IMR-90 (cell line): ENCODE data around the gene ILK. TPM values are rescaled to one million over a fixed set of nuclear protein-coding genes. Genes with fewer than 3 reads are reported as not detected.
A peak's percentile ranks its signal among the peaks of the same experiment; 100 is the strongest.

Experiments
- ATAC-seq: fragments of 200-7000 bp; cut with Tn5 transposase; 2 replicates; pipeline ENCODE4 v1.9.1; 2020; ENCODE audit warnings: low read depth, mild to moderate bottlenecking, moderate library complexity
- BruUV-seq: library from RNA; stranded (reverse); fragments of 400-500 nt; replicated peaks from 2 replicates; lab custom pipeline; 2021; lab: Mats Ljungman, UMichigan
- CTCF ChIA-PET: fragments of 300-600 bp; formaldehyde crosslinking; extraction: SDS; loops from one replicate; lab custom pipeline; 2021; ENCODE audit warnings: antibody characterized with exemption; lab: Yijun Ruan, JAX
- POLR2A ChIA-PET: fragments of 300-600 bp; sonication (Branson Sonifier 250); formaldehyde crosslinking; loops from one replicate; lab custom pipeline; 2022; ENCODE audit warnings: antibody characterized with exemption; ENCODE audit not compliant: unreplicated experiment; lab: Charles Lee
- DNase-seq: peaks from one replicate; pipeline ENCODE4 v3.0.0; 2013
- H2AFZ ChIP-seq: replicated peaks from 2 replicates; pipeline ENCODE3; 2013; ENCODE audit warnings: low read length, mild to moderate bottlenecking; ENCODE audit not compliant: poor library complexity
- H2AK5ac ChIP-seq: 2 replicates; pipeline ENCODE4 v1.6.1; 2013; ENCODE audit warnings: low read depth, low read length, inconsistent platforms
- H2AK9ac ChIP-seq: replicated peaks from 2 replicates; pipeline ENCODE3; 2013; ENCODE audit warnings: mild to moderate bottlenecking, low read depth, low read length, moderate library complexity; ENCODE audit not compliant: poor library complexity
- H2BK120ac ChIP-seq: 2 replicates; pipeline ENCODE4 v1.6.1; 2013; ENCODE audit warnings: low read depth, low read length, inconsistent platforms
- H2BK15ac ChIP-seq: 3 replicates; pipeline ENCODE4 v1.6.1; 2013; ENCODE audit warnings: low read depth, low read length, inconsistent platforms
- H2BK20ac ChIP-seq: 2 replicates; pipeline ENCODE4 v1.6.1; 2013; ENCODE audit warnings: low read depth, mild to moderate bottlenecking, inconsistent platforms, low read length, moderate library complexity
- H2BK5ac ChIP-seq: 2 replicates; pipeline ENCODE4 v1.6.1; 2013; ENCODE audit warnings: mild to moderate bottlenecking, low read depth, low read length, inconsistent platforms; ENCODE audit not compliant: poor library complexity, severe bottlenecking
- H3K14ac ChIP-seq: replicated peaks from 2 replicates; pipeline ENCODE4 v1.6.1; 2013; ENCODE audit warnings: low read depth, low read length, inconsistent platforms
- H3K18ac ChIP-seq: 2 replicates; pipeline ENCODE4 v1.6.1; 2013; ENCODE audit warnings: low read depth, low read length, control low read depth
- H3K23ac ChIP-seq: 2 replicates; pipeline ENCODE4 v1.6.1; 2013; ENCODE audit warnings: low read depth, low read length, inconsistent platforms
- H3K27ac ChIP-seq: 2 replicates; pipeline ENCODE4 v1.5.1; 2013; ENCODE audit warnings: mild to moderate bottlenecking, control low read depth, low read length; ENCODE audit not compliant: insufficient read depth
- H3K27me3 ChIP-seq: 2 replicates; pipeline ENCODE4 v1.6.1; 2013; ENCODE audit warnings: low read length; ENCODE audit not compliant: control insufficient read depth, insufficient read depth
- H3K36me3 ChIP-seq: 2 replicates; pipeline ENCODE4 v1.6.1; 2013; ENCODE audit warnings: low read length, mixed read lengths; ENCODE audit not compliant: control insufficient read depth, insufficient read depth
- H3K4ac ChIP-seq: 2 replicates; pipeline ENCODE4 v1.6.1; 2013; ENCODE audit warnings: low read depth, low read length, inconsistent platforms
- H3K4me1 ChIP-seq: 2 replicates; pipeline ENCODE4 v1.6.1; 2013; ENCODE audit warnings: low read length, mixed read lengths; ENCODE audit not compliant: control insufficient read depth, insufficient read depth
- H3K4me2 ChIP-seq: 2 replicates; pipeline ENCODE4 v1.6.1; 2013; ENCODE audit warnings: low read depth, mild to moderate bottlenecking, control low read depth, low read length, moderate library complexity
- H3K4me3 ChIP-seq: 2 replicates; pipeline ENCODE4 v1.5.1; 2013; ENCODE audit warnings: low read depth, mild to moderate bottlenecking, control low read depth, low read length, moderate library complexity; ENCODE audit not compliant: insufficient read depth
- H3K56ac ChIP-seq: 2 replicates; pipeline ENCODE4 v1.6.1; 2013; ENCODE audit warnings: low read length, inconsistent platforms; ENCODE audit not compliant: insufficient read depth; ENCODE audit errors: extremely low read depth
- H3K79me1 ChIP-seq, 2 experiments: 2 replicates each; pipeline ENCODE4 v1.6.1; 2013; ENCODE audit warnings: low read length in 2 of 2, inconsistent platforms in 1 of 2, low read depth in 1 of 2
- H3K9ac ChIP-seq: 2 replicates; pipeline ENCODE4 v1.6.1; 2013; ENCODE audit warnings: low read depth, low read length, control low read depth
- H3K9me1 ChIP-seq: 2 replicates; pipeline ENCODE4 v1.6.1; 2013; ENCODE audit warnings: low read length, inconsistent platforms; ENCODE audit not compliant: insufficient read depth
- H3K9me3 ChIP-seq: 2 replicates; pipeline ENCODE4 v1.6.1; 2013; ENCODE audit warnings: low read length; ENCODE audit not compliant: control insufficient read depth, insufficient read depth
- H4K20me1 ChIP-seq: 2 replicates; pipeline ENCODE4 v1.6.1; 2013; ENCODE audit warnings: low read length, inconsistent platforms; ENCODE audit not compliant: insufficient read depth
- H4K5ac ChIP-seq: 2 replicates; pipeline ENCODE4 v1.6.1; 2013; ENCODE audit warnings: mild to moderate bottlenecking, low read depth, low read length, control low read depth
- H4K8ac ChIP-seq, 2 experiments: 2 replicates each; pipeline ENCODE4 v1.6.1; 2013; ENCODE audit warnings: low read depth in 2 of 2, low read length in 2 of 2, control low read depth in 1 of 2, inconsistent platforms in 1 of 2
- H4K91ac ChIP-seq: 2 replicates; pipeline ENCODE4 v1.6.1; 2013; ENCODE audit warnings: low read depth, low read length, inconsistent platforms; ENCODE audit not compliant: insufficient read depth
- BHLHE40 ChIP-seq: fragments of 150-350 bp; IDR thresholded peaks from 2 replicates; pipeline ENCODE4 v1.6.1; 2016; ENCODE audit warnings: mild to moderate bottlenecking, low read depth, low read length
- CEBPB ChIP-seq: IDR thresholded peaks from 2 replicates; pipeline ENCODE4 v1.6.1; 2012; ENCODE audit warnings: low read depth, low read length, improper control_type of control experiment
- CHD1 ChIP-seq: IDR thresholded peaks from 2 replicates; pipeline ENCODE4 v1.6.1; 2012; ENCODE audit warnings: low read depth, low read length, improper control_type of control experiment
- ELK1 ChIP-seq: fragments of 150-350 bp; IDR thresholded peaks from 2 replicates; pipeline ENCODE4 v1.6.1; 2016; ENCODE audit warnings: low read depth, mild to moderate bottlenecking, low read length, moderate library complexity, borderline replicate concordance
- FOS ChIP-seq: fragments of 150-350 bp; IDR thresholded peaks from 2 replicates; pipeline ENCODE4 v1.6.1; 2016; ENCODE audit warnings: low read depth, low read length
- MAFK ChIP-seq: IDR thresholded peaks from 2 replicates; pipeline ENCODE4 v1.6.1; 2012; ENCODE audit warnings: low read depth, low read length, improper control_type of control experiment
- MAZ ChIP-seq: IDR thresholded peaks from 2 replicates; pipeline ENCODE4 v1.6.1; 2012; ENCODE audit warnings: low read depth, mild to moderate bottlenecking, low read length, improper control_type of control experiment, moderate library complexity, borderline replicate concordance
- MXI1 ChIP-seq: IDR thresholded peaks from 2 replicates; pipeline ENCODE4 v1.6.1; 2012; ENCODE audit warnings: low read depth, mild to moderate bottlenecking, low read length, moderate library complexity, borderline replicate concordance
- NFE2L2 ChIP-seq: fragments of 150-350 bp; IDR thresholded peaks from 2 replicates; pipeline ENCODE4 v1.6.1; 2016; ENCODE audit warnings: low read depth, mild to moderate bottlenecking, low read length
- POLR2A ChIP-seq: IDR thresholded peaks from 2 replicates; pipeline ENCODE4 v1.6.1; 2012; ENCODE audit warnings: mild to moderate bottlenecking, low read depth, low read length
- RAD21 ChIP-seq: IDR thresholded peaks from 2 replicates; pipeline ENCODE4 v1.6.1; 2012; ENCODE audit warnings: low read length, improper control_type of control experiment
- RCOR1 ChIP-seq: IDR thresholded peaks from 2 replicates; pipeline ENCODE4 v1.6.1; 2012; ENCODE audit warnings: mild to moderate bottlenecking, low read length, improper control_type of control experiment; ENCODE audit not compliant: insufficient replicate concordance
- RFX5 ChIP-seq: IDR thresholded peaks from 2 replicates; pipeline ENCODE4 v1.8.0; 2012; ENCODE audit warnings: low read depth, mild to moderate bottlenecking, low read length, moderate library complexity
- SMC3 ChIP-seq: fragments of 150-350 bp; IDR thresholded peaks from 2 replicates; pipeline ENCODE4 v1.6.1; 2016; ENCODE audit warnings: low read depth, mild to moderate bottlenecking, antibody characterized with exemption, low read length, moderate library complexity
- USF2 ChIP-seq: fragments of 150-350 bp; IDR thresholded peaks from 2 replicates; pipeline ENCODE4 v1.6.1; 2017; ENCODE audit warnings: mild to moderate bottlenecking, antibody characterized with exemption, low read length, low read depth
- WGBS, 2 experiments: methylation state at CpG; one replicate each; pipeline versions ENCODE4 v1.1.5 to v1.1.7; 2013; ENCODE audit warnings: missing lambda C conversion rate in 2 of 2; ENCODE audit not compliant: insufficient read length in 1 of 2; ENCODE audit errors: extremely low coverage in 2 of 2; 5-methylcytosine and 5-hydroxymethylcytosine counted together
- dilution Hi-C: fragments of 300-500 bp; cut with HindIII; formaldehyde crosslinking; loops from one replicate; pipeline ENCODE4 v1.14.3; 2018; ENCODE audit warnings: low sequenced_read_pairs; ENCODE audit not compliant: unreplicated experiment
- in situ Hi-C: fragments of 300-500 bp; cut with MboI; formaldehyde crosslinking; loops from 3 replicates; pipeline ENCODE4 v1.14.3; 2019; ENCODE audit warnings: low sequenced_read_pairs, inconsistent platforms, mixed read lengths
- intact Hi-C: fragments of 100-400 bp; cut with micrococcal nuclease; formaldehyde crosslinking; loops from 2 replicates; pipeline ENCODE4 v1.10.0; 2022
- polyA plus RNA-seq, 3 experiments: library from polyadenylated mRNA; depleted of rRNA; stranded (reverse); fragments of >200 nt; gene quantifications; 2 replicates each; pipeline ENCODE4 v1.2.3, GENCODE V29; 2012; ENCODE audit warnings: low replicate concordance in 1 of 3
- total RNA-seq: library from RNA; depleted of rRNA; stranded (reverse); fragments of >200 nt; gene quantifications from 2 replicates; pipeline ENCODE4 v1.2.3, GENCODE V29; 2012

ILK gene
- total and polyA plus RNA-seq, 2 of the 4 experiments (the other 2 are of a cell fraction) = 339 to 389 TPM

DNA sequence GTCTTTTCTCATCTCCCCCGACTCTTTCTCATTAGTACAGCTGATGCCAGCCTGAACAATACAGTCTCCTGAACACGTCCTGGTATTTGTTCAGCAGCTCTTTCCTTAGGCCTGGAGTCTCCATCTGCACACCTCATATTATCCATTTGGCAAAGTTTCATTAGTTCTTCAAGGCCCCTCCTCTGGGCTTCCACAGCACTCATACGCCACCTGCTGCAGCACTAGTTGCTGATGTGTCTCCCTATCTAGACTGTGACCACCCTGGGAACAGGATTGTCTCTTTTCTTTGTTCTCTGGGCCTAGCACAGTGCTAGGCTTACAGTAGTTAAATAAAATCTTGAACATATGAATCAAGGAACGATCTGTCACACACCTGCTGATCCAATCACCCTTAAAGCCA lies 34.9 kb downstream of the ILK start:
- Histone ChIP-seq H3K56ac (no peak overlapping the region), H3K27me3 (no peaks in the 10 kb centered on the region), H3K4me2 (no peak overlapping the region), H3K4ac (peak overlapping the region; percentile 24), H3K18ac (no peak overlapping the region), H4K8ac (no peak overlapping the region), H3K14ac (no peak overlapping the region), H3K36me3 (peaks cover 25% of the 10 kb centered on the region), H4K91ac (no peak overlapping the region), H3K9me1 (no peaks in the 10 kb centered on the region; the same call in 1 of the 2 replicates), H2AFZ (no peak overlapping the region), H2BK15ac (no peak overlapping the region), H3K79me1 (peaks cover 0 to 3% of the 10 kb centered on the region in 2 experiments; a peak in 2 of 4 replicates), H4K5ac (no peak overlapping the region), H4K20me1 (peaks cover 4% of the 10 kb centered on the region; the same call in 1 of the 2 replicates), H2BK20ac (no peak overlapping the region; the same call in 1 of the 2 replicates), H3K23ac (no peak overlapping the region), H2BK120ac (no peak overlapping the region), H2AK5ac (no peak overlapping the region), H2BK5ac (no peak overlapping the region), H3K27ac (no peak overlapping the region), H2AK9ac (no peak overlapping the region), H3K4me1 (peaks cover 10% of the 10 kb centered on the region), H3K4me3 (no peak overlapping the region), H3K9me3 (no peaks in the 10 kb centered on the region), H3K9ac (no peak overlapping the region)
- no TSS peak for BruUV-seq
- intact Hi-C loops = no loop called here
- in situ Hi-C loops = no loop called here
- whole genome bisulfite sequencing, 2 experiments = 88% methylated on average over 2 of the region's 4 CpGs; no CpG with 5 or more reads in 1 of the 2 experiments
- dilution Hi-C loops = no loop called here
- DNase-seq (no peak), ATAC-seq (no peak)
- no peak for TF ChIP-seq RFX5
- no peak for TF ChIP-seq MXI1
- no peak for TF ChIP-seq FOS
- TF ChIP-seq RAD21 = no peak
- TF ChIP-seq CHD1 = no peak
- no peak for TF ChIP-seq NFE2L2
- no peak for TF ChIP-seq POLR2A
- TF ChIP-seq ELK1 = no peak
- no peak for TF ChIP-seq CEBPB
- TF ChIP-seq SMC3 = no peak
- TF ChIP-seq RCOR1 = no peak
- TF ChIP-seq MAFK = no peak
- TF ChIP-seq MAZ = no peak
- no peak for TF ChIP-seq BHLHE40
- no peak for TF ChIP-seq USF2
- CTCF ChIA-PET = interaction anchor here (1.1 kb wide), 1 partner anchor 45 kb away, joined by 3 read pairs; the partner anchor contains the start of gene MRPL17
- POLR2A ChIA-PET = no interaction called here
